Measurements from ENCODE around the gene GPC1.

Gene GPC1

GRCh38 chr2:240402566-240403272 is 32.7 kb upstream of the GPC1 start:
- TF ChIP-seq POLR2AphosphoS5 (IDR thresholded peaks at IDR 0.05; ENCODE audit: low read depth, low read length) (no peak), TAF1 (IDR thresholded peaks at IDR 0.05; ENCODE audit: borderline replicate concordance, insufficient read depth, low read length) (no peak), FOXP2 (optimal IDR thresholded peaks at IDR 0.05; ENCODE audit: borderline replicate concordance, extremely low read depth, extremely low read length, insufficient read depth) (no peak), REST (IDR thresholded peaks at IDR 0.05; ENCODE audit: insufficient read depth in 1 of 2, low read depth in 2 of 2, low read length in 2 of 2) (no peak), SIN3A (IDR thresholded peaks at IDR 0.05; ENCODE audit: borderline replicate concordance, insufficient read depth, low read length) (no peak)

- TF ChIP-seq TAF1 (IDR thresholded peaks at IDR 0.05; ENCODE audit: borderline replicate concordance, insufficient read depth, low read length) (no peak), POLR2AphosphoS5 (IDR thresholded peaks at IDR 0.05; ENCODE audit: low read depth, low read length) (no peak), FOXP2 (optimal IDR thresholded peaks at IDR 0.05; ENCODE audit: borderline replicate concordance, extremely low read depth, extremely low read length, insufficient read depth) (no peak)
Measured at GRCh38 chr2:240403396-240404104, 31.9 kb upstream of the GPC1 start.

GRCh38 chr2:240404174-240404852 is 31.1 kb upstream of the GPC1 start:
- TF ChIP-seq POLR2AphosphoS5 (IDR thresholded peaks at IDR 0.05; ENCODE audit: low read depth, low read length): no peak
- TF ChIP-seq REST (IDR thresholded peaks at IDR 0.05; ENCODE audit: insufficient read depth in 1 of 2, low read depth in 2 of 2, low read length in 2 of 2): no peak
- no peak for TF ChIP-seq FOXP2 (optimal IDR thresholded peaks at IDR 0.05; ENCODE audit: borderline replicate concordance, extremely low read depth, extremely low read length, insufficient read depth)
- no peak for TF ChIP-seq SIN3A (IDR thresholded peaks at IDR 0.05; ENCODE audit: borderline replicate concordance, insufficient read depth, low read length)
- no peak for TF ChIP-seq TAF1 (IDR thresholded peaks at IDR 0.05; ENCODE audit: borderline replicate concordance, insufficient read depth, low read length)

- TF ChIP-seq SIN3A (IDR thresholded peaks at IDR 0.05; ENCODE audit: borderline replicate concordance, insufficient read depth, low read length) (no peak), FOXP2 (optimal IDR thresholded peaks at IDR 0.05; ENCODE audit: borderline replicate concordance, extremely low read depth, extremely low read length, insufficient read depth) (no peak), TAF1 (IDR thresholded peaks at IDR 0.05; ENCODE audit: borderline replicate concordance, insufficient read depth, low read length) (no peak), POLR2AphosphoS5 (IDR thresholded peaks at IDR 0.05; ENCODE audit: low read depth, low read length) (no peak), REST (IDR thresholded peaks at IDR 0.05; ENCODE audit: insufficient read depth in 1 of 2, low read depth in 2 of 2, low read length in 2 of 2) (no peak)
Measured at GRCh38 chr2:240405133-240405532, 30.3 kb upstream of the GPC1 start.

GRCh38 chr2:240405684-240406313 is 29.7 kb upstream of the GPC1 start:
- TF ChIP-seq POLR2AphosphoS5 (IDR thresholded peaks at IDR 0.05; ENCODE audit: low read depth, low read length): no peak
- TF ChIP-seq TAF1 (IDR thresholded peaks at IDR 0.05; ENCODE audit: borderline replicate concordance, insufficient read depth, low read length): no peak
- no peak for TF ChIP-seq REST (IDR thresholded peaks at IDR 0.05; ENCODE audit: insufficient read depth in 1 of 2, low read depth in 2 of 2, low read length in 2 of 2)
- no peak for TF ChIP-seq FOXP2 (optimal IDR thresholded peaks at IDR 0.05; ENCODE audit: borderline replicate concordance, extremely low read depth, extremely low read length, insufficient read depth)
- TF ChIP-seq SIN3A (IDR thresholded peaks at IDR 0.05; ENCODE audit: borderline replicate concordance, insufficient read depth, low read length): no peak

Measured in PFSK-1 (cell line).